ENCODE data around the gene GATD1. TPM values are rescaled to one million over a fixed set of nuclear protein-coding genes. Genes with fewer than 3 reads are reported as not detected.

The GATD1 gene
- total RNA-seq, 2 experiments from 2014 or later = 52.1 to 63.2 TPM

DNA sequence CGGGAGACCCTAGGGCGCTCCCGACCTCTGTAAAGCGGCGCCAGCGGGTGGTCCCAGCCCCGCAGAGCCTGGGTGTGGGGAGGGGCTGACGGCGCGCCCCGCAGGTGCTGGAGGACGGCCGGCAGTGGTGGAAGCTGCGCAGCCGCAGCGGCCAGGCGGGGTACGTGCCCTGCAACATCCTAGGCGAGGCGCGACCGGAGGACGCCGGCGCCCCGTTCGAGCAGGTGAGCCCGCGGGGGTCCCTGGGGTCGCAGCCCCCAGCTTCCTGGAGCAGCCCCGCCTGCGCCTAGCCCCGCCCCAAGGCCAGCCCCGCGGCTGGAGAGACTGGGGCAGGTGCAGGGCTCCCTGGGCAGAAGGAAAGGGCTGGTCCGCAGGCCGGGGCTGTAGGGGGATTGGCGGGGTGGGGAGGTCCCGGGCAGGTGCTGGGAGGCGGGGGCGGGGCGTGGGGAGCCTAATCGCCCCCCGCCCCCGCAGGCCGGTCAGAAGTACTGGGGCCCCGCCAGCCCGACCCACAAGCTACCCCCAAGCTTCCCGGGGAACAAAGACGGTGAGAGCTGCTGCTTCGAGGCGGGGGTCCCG lies 51.6 kb downstream of the GATD1 start:
- POLR2A ChIA-PET = interaction anchor here (0.6 to 3.0 kb wide), 13 partner anchors 21 to 219 kb away, joined by 3 to 24 read pairs (median 4); partner anchors contain the start of genes DEAF1, HRAS, IRF7 and RNH1
- peaks cover 13% of the 10 kb centered on the region for H3K27me3 Mint-ChIP-seq (ENCODE audit: low read depth)

DNA sequence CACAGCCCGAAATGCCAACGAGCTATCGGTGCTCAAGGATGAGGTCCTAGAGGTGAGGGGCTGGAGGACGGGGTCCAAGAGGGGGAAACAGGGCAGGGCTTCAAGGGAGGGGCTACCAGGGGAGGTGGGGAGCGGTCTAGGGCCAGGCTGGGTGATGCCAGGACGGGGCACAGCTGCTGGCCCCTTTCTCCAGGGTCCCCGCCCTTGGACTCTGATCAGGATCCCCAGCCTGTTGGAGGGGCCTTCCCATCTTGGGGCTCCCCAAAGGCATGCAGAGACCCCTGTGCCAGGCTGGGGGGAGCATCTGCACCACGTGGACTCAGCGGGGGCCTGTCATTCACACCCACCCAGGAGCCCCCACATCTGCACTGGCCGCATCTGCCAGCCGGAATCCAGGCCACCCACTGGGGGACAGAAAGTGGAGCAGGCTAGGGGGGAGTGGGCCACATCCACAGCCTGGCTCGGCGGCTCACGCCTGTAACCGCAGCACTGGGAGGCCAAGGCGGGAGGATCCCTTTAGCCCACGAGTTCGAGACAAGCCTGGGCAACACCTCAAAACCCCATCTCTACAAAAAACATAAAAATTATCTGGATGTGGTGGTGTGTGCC lies 52.4 kb downstream of the GATD1 start:
- POLR2A ChIA-PET = interaction anchor here (0.5 to 3.0 kb wide), 8 partner anchors 22 to 218 kb away, joined by 3 to 24 read pairs (median 5); partner anchors contain the start of genes DEAF1, IRF7, RNH1 and RPLP2
- Mint-ChIP-seq H3K27me3 (ENCODE audit: low read depth) (peaks cover 17% of the 10 kb centered on the region), H3K36me3 (ENCODE audit: low read depth) (no peaks in the 10 kb centered on the region), H3K4me1 (ENCODE audit: low read depth) (peaks cover 25% of the 10 kb centered on the region), H3K4me3 (peak overlapping the region; percentile 75), H3K27ac (peak overlapping the region; percentile 72), H3K9me3 (ENCODE audit: insufficient read depth) (no peaks in the 10 kb centered on the region)
- CTCF ChIA-PET = interaction anchor here (0.6 to 7.3 kb wide), 7 partner anchors 12 to 189 kb away, joined by 3 to 86 read pairs (median 5); partner anchors contain the start of genes DEAF1, TALDO1 and TMEM80
- DNase-seq = no peak
- no peak for ATAC-seq

More for the DNA sequence above, 51.6 kb downstream of the GATD1 start:
- Mint-ChIP-seq H3K36me3 (ENCODE audit: low read depth) (no peaks in the 10 kb centered on the region), H3K9me3 (ENCODE audit: insufficient read depth) (no peaks in the 10 kb centered on the region), H3K4me1 (ENCODE audit: low read depth) (peaks cover 25% of the 10 kb centered on the region), H3K4me3 (peak overlapping the region; percentile 75), H3K27ac (peak overlapping the region; percentile 34)
- ATAC-seq (peak; percentile 21), DNase-seq (no peak)
- CTCF ChIA-PET = interaction anchor here (0.6 to 7.3 kb wide), 20 partner anchors 12 to 398 kb away, joined by 3 to 86 read pairs (median 4); partner anchors contain the start of genes DEAF1, IRF7, PTDSS2 and TALDO1

GRCh38 chr11:724049-724777 lies 53.1 kb downstream of the GATD1 start:
- no peaks in the 10 kb centered on the region for H3K9me3 Mint-ChIP-seq (ENCODE audit: insufficient read depth)
- ChIA-PET POLR2A (interaction anchor here (0.5 to 3.0 kb wide), 3 partner anchors 21 to 139 kb away, joined by 3 to 24 read pairs (median 3); partner anchors contain the start of genes DEAF1 and TMEM80), CTCF (interaction anchor here (0.6 to 7.3 kb wide), 10 partner anchors 17 to 321 kb away, joined by 3 to 86 read pairs (median 4); partner anchors contain the start of genes DEAF1, PTDSS2 and TMEM80)
- H3K27me3 Mint-ChIP-seq (ENCODE audit: low read depth) = peaks cover 23% of the 10 kb centered on the region
- peaks cover 25% of the 10 kb centered on the region for H3K4me1 Mint-ChIP-seq (ENCODE audit: low read depth)
- no peaks in the 10 kb centered on the region for H3K36me3 Mint-ChIP-seq (ENCODE audit: low read depth)
- peak overlapping the region; percentile 25 for H3K27ac Mint-ChIP-seq
- DNase-seq (no peak), ATAC-seq (no peak)
- H3K4me3 Mint-ChIP-seq = peak overlapping the region; percentile 15

- Mint-ChIP-seq H3K27ac (peak overlapping the region; percentile 30), H3K4me3 (peak overlapping the region; percentile 10)
- CTCF ChIA-PET = interaction anchor here (0.6 to 7.3 kb wide), 15 partner anchors 18 to 322 kb away, joined by 3 to 86 read pairs (median 4); partner anchors contain the start of genes DEAF1, PTDSS2 and TMEM80
Observed at GRCh38 chr11:723120-723883, 54.0 kb downstream of the GATD1 start.

DNA sequence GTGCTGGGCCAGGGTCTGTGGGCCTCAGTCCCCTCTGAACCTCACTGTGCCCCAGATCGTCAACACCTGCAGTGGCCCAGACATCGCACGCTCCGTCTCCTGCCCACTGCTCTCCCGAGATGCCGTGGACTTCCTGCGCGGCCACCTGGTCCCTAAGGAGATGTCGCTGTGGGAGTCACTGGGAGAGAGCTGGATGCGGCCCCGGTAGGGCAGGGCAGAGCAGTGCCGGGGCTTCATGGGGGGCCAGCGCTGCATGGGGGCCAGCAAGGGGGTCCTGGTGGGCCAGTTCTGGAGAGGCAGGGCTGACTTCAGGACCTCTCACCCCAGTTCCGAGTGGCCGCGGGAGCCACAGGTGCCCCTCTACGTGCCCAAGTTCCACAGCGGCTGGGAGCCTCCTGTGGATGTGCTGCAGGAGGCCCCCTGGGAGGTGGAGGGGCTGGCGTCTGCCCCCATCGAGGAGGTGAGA lies 54.9 kb downstream of the GATD1 start:
- ChIA-PET CTCF (interaction anchor here (0.9 to 7.3 kb wide), 11 partner anchors 8 to 418 kb away, joined by 3 to 86 read pairs (median 5); partner anchors contain the start of genes DEAF1, PHRF1 and TMEM80), POLR2A (interaction anchor here (0.6 to 1.4 kb wide), 3 partner anchors 25 to 276 kb away, joined by 3 to 6 read pairs (median 3); partner anchors contain the start of gene TMEM80)
- no peak overlapping the region for H3K27ac Mint-ChIP-seq
- H3K4me1 Mint-ChIP-seq (ENCODE audit: low read depth) = peaks cover 21% of the 10 kb centered on the region
- DNase-seq (no peak), ATAC-seq (no peak)
- no peaks in the 10 kb centered on the region for H3K36me3 Mint-ChIP-seq (ENCODE audit: low read depth)
- peaks cover 25% of the 10 kb centered on the region for H3K27me3 Mint-ChIP-seq (ENCODE audit: low read depth)
- H3K9me3 Mint-ChIP-seq (ENCODE audit: insufficient read depth) = no peaks in the 10 kb centered on the region
- no peak overlapping the region for H3K4me3 Mint-ChIP-seq

More at GRCh38 chr11:723120-723883, 54.0 kb downstream of the GATD1 start:
- POLR2A ChIA-PET = no interaction called here
- H3K27me3 Mint-ChIP-seq (ENCODE audit: low read depth) = peaks cover 25% of the 10 kb centered on the region
- ATAC-seq = peak; percentile 30
- H3K4me1 Mint-ChIP-seq (ENCODE audit: low read depth) = peaks cover 25% of the 10 kb centered on the region
- peak; percentile 77 for DNase-seq
- no peaks in the 10 kb centered on the region for H3K9me3 Mint-ChIP-seq (ENCODE audit: insufficient read depth)
- H3K36me3 Mint-ChIP-seq (ENCODE audit: low read depth) = no peaks in the 10 kb centered on the region

GRCh38 chr11:721741-722345 lies 55.4 kb downstream of the GATD1 start:
- ATAC-seq (peak; percentile 47), DNase-seq (peak; percentile 68)
- CTCF ChIA-PET = interaction anchor here (0.9 to 7.3 kb wide), 9 partner anchors 9 to 417 kb away, joined by 3 to 86 read pairs (median 4); partner anchors contain the start of genes PHRF1 and TMEM80
- Mint-ChIP-seq H3K9me3 (ENCODE audit: insufficient read depth) (no peaks in the 10 kb centered on the region), H3K4me3 (no peak overlapping the region), H3K27ac (no peak overlapping the region), H3K4me1 (ENCODE audit: low read depth) (peaks cover 20% of the 10 kb centered on the region), H3K36me3 (ENCODE audit: low read depth) (no peaks in the 10 kb centered on the region), H3K27me3 (ENCODE audit: low read depth) (peaks cover 25% of the 10 kb centered on the region)
- POLR2A ChIA-PET = interaction anchor here (0.6 to 1.4 kb wide), 3 partner anchors 24 to 275 kb away, joined by 3 to 6 read pairs (median 3); partner anchors contain the start of gene TMEM80

GRCh38 chr11:721247-721740 lies 56.0 kb downstream of the GATD1 start:
- DNase-seq = no peak
- ATAC-seq = no peak
- Mint-ChIP-seq H3K36me3 (ENCODE audit: low read depth) (no peaks in the 10 kb centered on the region), H3K27me3 (ENCODE audit: low read depth) (peaks cover 25% of the 10 kb centered on the region), H3K9me3 (ENCODE audit: insufficient read depth) (no peaks in the 10 kb centered on the region), H3K4me1 (ENCODE audit: low read depth) (peaks cover 18% of the 10 kb centered on the region), H3K4me3 (no peak overlapping the region), H3K27ac (no peak overlapping the region)
- ChIA-PET CTCF (interaction anchor here (0.9 to 7.3 kb wide), 7 partner anchors 9 to 166 kb away, joined by 3 to 86 read pairs (median 5); partner anchors contain the start of genes PHRF1 and TMEM80), POLR2A (interaction anchor here (0.6 to 1.4 kb wide), 3 partner anchors 24 to 499 kb away, joined by 3 to 6 read pairs (median 3); partner anchors contain the start of gene TMEM80)

- ATAC-seq (peak; percentile 48), DNase-seq (peak; percentile 44)
- Mint-ChIP-seq H3K27ac (no peak overlapping the region), H3K27me3 (ENCODE audit: low read depth) (peaks cover 25% of the 10 kb centered on the region), H3K9me3 (ENCODE audit: insufficient read depth) (no peaks in the 10 kb centered on the region), H3K36me3 (ENCODE audit: low read depth) (no peaks in the 10 kb centered on the region), H3K4me3 (no peak overlapping the region), H3K4me1 (ENCODE audit: low read depth) (peaks cover 18% of the 10 kb centered on the region)
- ChIA-PET POLR2A (interaction anchor here (0.6 to 0.7 kb wide), 2 partner anchors 403 to 499 kb away, joined by 3 to 4 read pairs; no protein-coding TSS in a partner anchor), CTCF (interaction anchor here (1.0 to 2.2 kb wide), 3 partner anchors 10 to 166 kb away, joined by 3 to 5 read pairs (median 4); no protein-coding TSS in a partner anchor)
Observed at GRCh38 chr11:720642-721246, 56.5 kb downstream of the GATD1 start.

DNA sequence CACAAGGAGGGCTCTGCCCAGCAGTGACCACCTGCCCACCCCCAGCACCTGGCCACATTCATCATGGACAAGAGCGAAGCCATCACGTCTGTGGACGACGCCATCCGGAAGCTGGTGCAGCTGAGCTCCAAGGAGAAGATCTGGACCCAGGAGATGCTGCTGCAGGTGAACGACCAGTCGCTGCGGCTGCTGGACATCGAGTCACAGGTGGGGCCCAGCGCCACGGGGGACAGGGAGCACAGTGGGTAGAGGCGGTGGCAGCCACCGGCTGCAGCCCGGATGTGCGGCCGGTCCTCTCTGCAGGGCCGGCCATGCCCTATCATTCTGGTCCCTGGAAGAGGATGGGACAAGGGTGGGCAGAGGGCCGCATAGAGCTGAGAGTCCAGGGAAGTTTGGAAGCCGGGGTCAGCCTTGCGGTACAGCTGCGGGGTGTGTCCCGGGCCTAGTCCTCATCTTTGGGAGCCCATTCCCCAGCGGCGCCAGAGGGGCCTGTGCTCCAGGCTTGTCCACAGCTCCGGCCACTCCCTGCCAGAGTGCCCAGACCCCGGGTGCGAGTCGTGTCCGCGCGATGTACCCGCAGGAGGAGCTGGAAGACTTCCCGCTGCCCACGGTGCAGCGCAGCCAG lies 57.2 kb downstream of the GATD1 start:
- ChIA-PET POLR2A (interaction anchor here (0.7 kb wide), 1 partner anchor 403 kb away, joined by 4 read pairs; no protein-coding TSS in a partner anchor), CTCF (interaction anchor here (1.0 kb wide), 1 partner anchor 165 kb away, joined by 3 read pairs; no protein-coding TSS in a partner anchor)
- Mint-ChIP-seq H3K27me3 (ENCODE audit: low read depth) (peaks cover 27% of the 10 kb centered on the region), H3K4me1 (ENCODE audit: low read depth) (peaks cover 15% of the 10 kb centered on the region), H3K4me3 (peak overlapping the region; percentile 15), H3K27ac (no peak overlapping the region), H3K9me3 (ENCODE audit: insufficient read depth) (no peaks in the 10 kb centered on the region), H3K36me3 (ENCODE audit: low read depth) (no peaks in the 10 kb centered on the region)
- no peak for ATAC-seq
- DNase-seq = no peak

Measured in activated CD8-positive, alpha-beta T cell treated with anti-CD3 and anti-CD28 coated beads, Interleukin-2, amount 10 ng/mL, durations not matched to agents 7 days and 5 days (primary cell).